Measurements from ENCODE around the gene TOR1A.

The TOR1A gene

GRCh38 chr9:129850821-129851550 is 27.1 kb upstream of the TOR1A start:
- H3K27me3 ChIP-seq (ENCODE audit: control insufficient read depth in 1 of 2, insufficient read depth in 2 of 2, low read length in 2 of 2), result no peaks in the 10 kb centered on the region
- peaks cover 38% of the 10 kb centered on the region for H3K4me1 ChIP-seq (ENCODE audit: control insufficient read depth, insufficient read depth, low read length)
- H3K36me3 ChIP-seq (ENCODE audit: control insufficient read depth in 2 of 2, insufficient read depth in 2 of 2, low read length in 2 of 2), result peaks cover 11 to 22% of the 10 kb centered on the region in 2 donors
- peak overlapping the region in 1 of 2 donors; percentile 39 for H3K9ac ChIP-seq (ENCODE audit: low read length in 2 of 2)
- H3K4me3 ChIP-seq (ENCODE audit: low read length in 2 of 2), result no peak overlapping the region
- H3K9me3 ChIP-seq (ENCODE audit: control insufficient read depth in 2 of 2, low read length in 2 of 2), result no peaks in the 10 kb centered on the region
- H3K27ac ChIP-seq (ENCODE audit: low read length), result peak overlapping the region; percentile 87

GRCh38 chr9:129849901-129850300 is 26.0 kb upstream of the TOR1A start:
- Histone ChIP-seq H3K27me3 (ENCODE audit: control insufficient read depth in 1 of 2, insufficient read depth in 2 of 2, low read length in 2 of 2) (no peaks in the 10 kb centered on the region), H3K9ac (ENCODE audit: low read length in 2 of 2) (no peak overlapping the region), H3K27ac (ENCODE audit: low read length) (peak overlapping the region; percentile 87), H3K4me3 (ENCODE audit: low read length in 2 of 2) (no peak overlapping the region), H3K9me3 (ENCODE audit: control insufficient read depth in 2 of 2, low read length in 2 of 2) (no peaks in the 10 kb centered on the region), H3K36me3 (ENCODE audit: control insufficient read depth in 2 of 2, insufficient read depth in 2 of 2, low read length in 2 of 2) (peaks cover 7 to 15% of the 10 kb centered on the region in 2 donors), H3K4me1 (ENCODE audit: control insufficient read depth, insufficient read depth, low read length) (peaks cover 38% of the 10 kb centered on the region)

GRCh38 chr9:129848712-129849441 is 24.9 kb upstream of the TOR1A start:
- no peaks in the 10 kb centered on the region for H3K9me3 ChIP-seq (ENCODE audit: control insufficient read depth in 2 of 2, low read length in 2 of 2)
- peaks cover under 1 to 10% of the 10 kb centered on the region in 2 donors for H3K36me3 ChIP-seq (ENCODE audit: control insufficient read depth in 2 of 2, insufficient read depth in 2 of 2, low read length in 2 of 2)
- no peak overlapping the region for H3K4me3 ChIP-seq (ENCODE audit: low read length in 2 of 2)
- peak overlapping the region; percentile 87 for H3K27ac ChIP-seq (ENCODE audit: low read length)
- peaks cover 37% of the 10 kb centered on the region for H3K4me1 ChIP-seq (ENCODE audit: control insufficient read depth, insufficient read depth, low read length)
- no peaks in the 10 kb centered on the region for H3K27me3 ChIP-seq (ENCODE audit: control insufficient read depth in 1 of 2, insufficient read depth in 2 of 2, low read length in 2 of 2)
- no peak overlapping the region for H3K9ac ChIP-seq (ENCODE audit: low read length in 2 of 2)

- peaks cover 5 to 6% of the 10 kb centered on the region in 2 donors for H3K36me3 ChIP-seq (ENCODE audit: control insufficient read depth in 2 of 2, insufficient read depth in 2 of 2, low read length in 2 of 2)
- peaks cover 16% of the 10 kb centered on the region for H3K4me1 ChIP-seq (ENCODE audit: control insufficient read depth, insufficient read depth, low read length)
- no peaks in the 10 kb centered on the region for H3K27me3 ChIP-seq (ENCODE audit: control insufficient read depth in 1 of 2, insufficient read depth in 2 of 2, low read length in 2 of 2)
- no peak overlapping the region for H3K4me3 ChIP-seq (ENCODE audit: low read length in 2 of 2)
- no peak overlapping the region for H3K9ac ChIP-seq (ENCODE audit: low read length in 2 of 2)
- no peak overlapping the region for H3K27ac ChIP-seq (ENCODE audit: low read length)
- no peaks in the 10 kb centered on the region for H3K9me3 ChIP-seq (ENCODE audit: control insufficient read depth in 2 of 2, low read length in 2 of 2)
These were observed 21.4 kb upstream of the TOR1A start for GRCh38 chr9:129845373-129845772.

- Histone ChIP-seq H3K9ac (ENCODE audit: low read length in 2 of 2) (no peak overlapping the region), H3K27ac (ENCODE audit: low read length) (no peak overlapping the region), H3K36me3 (ENCODE audit: control insufficient read depth in 2 of 2, insufficient read depth in 2 of 2, low read length in 2 of 2) (peaks cover 6 to 8% of the 10 kb centered on the region in 2 donors)
These were observed 17.1 kb upstream of the TOR1A start for GRCh38 chr9:129841071-129841470.

GRCh38 chr9:129840034-129840433 is 16.1 kb upstream of the TOR1A start:
- H3K9ac ChIP-seq (ENCODE audit: low read length in 2 of 2), result no peak overlapping the region
- H3K4me3 ChIP-seq (ENCODE audit: low read length in 2 of 2), result no peak overlapping the region
- H3K36me3 ChIP-seq (ENCODE audit: control insufficient read depth in 2 of 2, insufficient read depth in 2 of 2, low read length in 2 of 2), result peaks cover 6 to 8% of the 10 kb centered on the region in 2 donors
- H3K27me3 ChIP-seq (ENCODE audit: control insufficient read depth in 1 of 2, insufficient read depth in 2 of 2, low read length in 2 of 2), result no peaks in the 10 kb centered on the region
- H3K4me1 ChIP-seq (ENCODE audit: control insufficient read depth, insufficient read depth, low read length), result peaks cover 28% of the 10 kb centered on the region
- no peak overlapping the region for H3K27ac ChIP-seq (ENCODE audit: low read length)
- H3K9me3 ChIP-seq (ENCODE audit: control insufficient read depth in 2 of 2, low read length in 2 of 2), result no peaks in the 10 kb centered on the region

More at GRCh38 chr9:129841071-129841470, 17.1 kb upstream of the TOR1A start:
- Histone ChIP-seq H3K4me1 (ENCODE audit: control insufficient read depth, insufficient read depth, low read length) (peaks cover 25% of the 10 kb centered on the region), H3K27me3 (ENCODE audit: control insufficient read depth in 1 of 2, insufficient read depth in 2 of 2, low read length in 2 of 2) (no peaks in the 10 kb centered on the region), H3K4me3 (ENCODE audit: low read length in 2 of 2) (no peak overlapping the region), H3K9me3 (ENCODE audit: control insufficient read depth in 2 of 2, low read length in 2 of 2) (no peaks in the 10 kb centered on the region)

GRCh38 chr9:129839324-129840023 is 15.5 kb upstream of the TOR1A start:
- H3K27ac ChIP-seq (ENCODE audit: low read length), result no peak overlapping the region

GRCh38 chr9:129838707-129839259 is 14.8 kb upstream of the TOR1A start:
- Histone ChIP-seq H3K4me3 (ENCODE audit: low read length in 2 of 2) (no peak overlapping the region), H3K4me1 (ENCODE audit: control insufficient read depth, insufficient read depth, low read length) (peaks cover 32% of the 10 kb centered on the region), H3K27ac (ENCODE audit: low read length) (no peak overlapping the region), H3K9ac (ENCODE audit: low read length in 2 of 2) (peak overlapping the region in 1 of 2 donors; percentile 51), H3K9me3 (ENCODE audit: control insufficient read depth in 2 of 2, low read length in 2 of 2) (no peaks in the 10 kb centered on the region), H3K27me3 (ENCODE audit: control insufficient read depth in 1 of 2, insufficient read depth in 2 of 2, low read length in 2 of 2) (no peaks in the 10 kb centered on the region), H3K36me3 (ENCODE audit: control insufficient read depth in 2 of 2, insufficient read depth in 2 of 2, low read length in 2 of 2) (peaks cover 5 to 8% of the 10 kb centered on the region in 2 donors)

More at GRCh38 chr9:129839324-129840023, 15.5 kb upstream of the TOR1A start:
- no peak overlapping the region for H3K4me3 ChIP-seq (ENCODE audit: low read length in 2 of 2)
- peaks cover 31% of the 10 kb centered on the region for H3K4me1 ChIP-seq (ENCODE audit: control insufficient read depth, insufficient read depth, low read length)
- H3K9me3 ChIP-seq (ENCODE audit: control insufficient read depth in 2 of 2, low read length in 2 of 2), result no peaks in the 10 kb centered on the region
- peaks cover 6 to 8% of the 10 kb centered on the region in 2 donors for H3K36me3 ChIP-seq (ENCODE audit: control insufficient read depth in 2 of 2, insufficient read depth in 2 of 2, low read length in 2 of 2)
- no peak overlapping the region for H3K9ac ChIP-seq (ENCODE audit: low read length in 2 of 2)
- no peaks in the 10 kb centered on the region for H3K27me3 ChIP-seq (ENCODE audit: control insufficient read depth in 1 of 2, insufficient read depth in 2 of 2, low read length in 2 of 2)

GRCh38 chr9:129836311-129837007 is 12.5 kb upstream of the TOR1A start:
- H3K9ac ChIP-seq (ENCODE audit: low read length in 2 of 2), result peak overlapping the region in 1 of 2 donors; percentile 86
- peak overlapping the region; percentile 91 to 98 for H3K4me3 ChIP-seq (ENCODE audit: low read length in 2 of 2)
- peaks cover 11 to 12% of the 10 kb centered on the region in 2 donors for H3K36me3 ChIP-seq (ENCODE audit: control insufficient read depth in 2 of 2, insufficient read depth in 2 of 2, low read length in 2 of 2)
- no peaks in the 10 kb centered on the region for H3K27me3 ChIP-seq (ENCODE audit: control insufficient read depth in 1 of 2, insufficient read depth in 2 of 2, low read length in 2 of 2)
- H3K27ac ChIP-seq (ENCODE audit: low read length), result peak overlapping the region; percentile 88
- peaks cover 36% of the 10 kb centered on the region for H3K4me1 ChIP-seq (ENCODE audit: control insufficient read depth, insufficient read depth, low read length)
- no peaks in the 10 kb centered on the region for H3K9me3 ChIP-seq (ENCODE audit: control insufficient read depth in 2 of 2, low read length in 2 of 2)

GRCh38 chr9:129835860-129836223 is 11.9 kb upstream of the TOR1A start:
- Histone ChIP-seq H3K27me3 (ENCODE audit: control insufficient read depth in 1 of 2, insufficient read depth in 2 of 2, low read length in 2 of 2) (no peaks in the 10 kb centered on the region), H3K4me3 (ENCODE audit: low read length in 2 of 2) (peak overlapping the region; percentile 91 to 98), H3K9ac (ENCODE audit: low read length in 2 of 2) (peak overlapping the region; percentile 84 to 86), H3K36me3 (ENCODE audit: control insufficient read depth in 2 of 2, insufficient read depth in 2 of 2, low read length in 2 of 2) (peaks cover 13 to 14% of the 10 kb centered on the region in 2 donors), H3K27ac (ENCODE audit: low read length) (peak overlapping the region; percentile 88), H3K9me3 (ENCODE audit: control insufficient read depth in 2 of 2, low read length in 2 of 2) (no peaks in the 10 kb centered on the region), H3K4me1 (ENCODE audit: control insufficient read depth, insufficient read depth, low read length) (peaks cover 36% of the 10 kb centered on the region)

Measured in stomach smooth muscle (tissue), 2 donors.